KMS-11 (cell line): ENCODE data around the gene UBE2QL1.
"Not testable (repeated sequence)": the region's sequence is repeated elsewhere in the genome, so short reads cannot be mapped to it uniquely, and the experiment has no call there.

Experiments used
- H2AFZ ChIP-seq: fragments of 200-600 bp; sonication (generic); 2 replicates; pipeline ENCODE4 v1.6.1; 2016; ENCODE audit warnings: antibody characterized with exemption, mixed run types, low read depth
- H3K27ac ChIP-seq: fragments of 200-600 bp; sonication (generic); 2 replicates; pipeline ENCODE4 v1.6.1; 2016; ENCODE audit warnings: mild to moderate bottlenecking, mixed run types
- H3K27me3 ChIP-seq: fragments of 200-600 bp; sonication (generic); 2 replicates; pipeline ENCODE4 v1.6.1; 2017; ENCODE audit warnings: mild to moderate bottlenecking, low read depth, mixed run types, moderate library complexity; ENCODE audit not compliant: insufficient read depth
- H3K36me3 ChIP-seq: fragments of 200-600 bp; sonication (generic); 2 replicates; pipeline ENCODE4 v1.6.1; 2017; ENCODE audit warnings: mild to moderate bottlenecking, mixed run types; ENCODE audit not compliant: insufficient read depth
- H3K4me1 ChIP-seq: fragments of 200-600 bp; sonication (generic); 2 replicates; pipeline ENCODE4 v1.6.1; 2016; ENCODE audit warnings: mild to moderate bottlenecking, low read depth, mixed run types; ENCODE audit not compliant: poor library complexity, severe bottlenecking
- H3K4me2 ChIP-seq: fragments of 200-600 bp; sonication (generic); 2 replicates; pipeline ENCODE4 v1.7.0; 2016; ENCODE audit warnings: mild to moderate bottlenecking, mixed run types
- H3K4me3 ChIP-seq: fragments of 200-600 bp; sonication (generic); IDR thresholded peaks from 2 replicates; pipeline ENCODE4 v1.6.1; 2017; ENCODE audit warnings: low read depth, low read length, mixed read lengths; ENCODE audit not compliant: insufficient read depth
- H3K79me2 ChIP-seq: fragments of 200-600 bp; sonication (generic); 2 replicates; pipeline ENCODE4 v1.6.1; 2016; ENCODE audit warnings: low read depth, mixed run types; ENCODE audit not compliant: insufficient read depth
- H3K9ac ChIP-seq: fragments of 200-600 bp; sonication (generic); 2 replicates; pipeline ENCODE4 v1.6.1; 2016; ENCODE audit warnings: mild to moderate bottlenecking, mixed run types
- H4K20me1 ChIP-seq: fragments of 200-600 bp; sonication (generic); 2 replicates; pipeline ENCODE4 v1.6.1; 2016; ENCODE audit warnings: mild to moderate bottlenecking, mixed run types; ENCODE audit not compliant: insufficient read depth
- CTCF ChIP-seq: fragments of 200-600 bp; sonication (generic); conservative IDR thresholded peaks from 2 replicates; pipeline ENCODE4 v1.6.1; 2017; ENCODE audit warnings: low read depth, mild to moderate bottlenecking, antibody characterized with exemption, low read length, moderate library complexity, mixed read lengths

UBE2QL1 gene

GRCh38 chr5:6508931-6509330 is 60.3 kb downstream of the UBE2QL1 start:
- no peaks in the 10 kb centered on the region for H3K27me3 ChIP-seq
- H2AFZ ChIP-seq: no peak overlapping the region
- peaks cover 16% of the 10 kb centered on the region for H3K4me1 ChIP-seq
- no peak overlapping the region for H3K9ac ChIP-seq
- H4K20me1 ChIP-seq: no peaks in the 10 kb centered on the region
- H3K36me3 ChIP-seq: no peaks in the 10 kb centered on the region
- H3K79me2 ChIP-seq: no peaks in the 10 kb centered on the region
- no peak overlapping the region for H3K4me3 ChIP-seq
- TF ChIP-seq CTCF: no peak
- no peak overlapping the region for H3K27ac ChIP-seq
- no peak overlapping the region for H3K4me2 ChIP-seq

GRCh38 chr5:6510132-6510531 is 61.5 kb downstream of the UBE2QL1 start:
- H3K4me1 ChIP-seq: peaks cover 8% of the 10 kb centered on the region
- no peaks in the 10 kb centered on the region for H3K27me3 ChIP-seq
- no peaks in the 10 kb centered on the region for H4K20me1 ChIP-seq
- no peaks in the 10 kb centered on the region for H3K36me3 ChIP-seq
- no peaks in the 10 kb centered on the region for H3K79me2 ChIP-seq
- H3K27ac ChIP-seq: no peak overlapping the region
- H3K4me3 ChIP-seq: no peak overlapping the region
- TF ChIP-seq CTCF: no peak
- no peak overlapping the region for H2AFZ ChIP-seq
- H3K4me2 ChIP-seq: no peak overlapping the region
- H3K9ac ChIP-seq: no peak overlapping the region

GRCh38 chr5:6510973-6511372 is 62.3 kb downstream of the UBE2QL1 start:
- H3K27me3 ChIP-seq: no peaks in the 10 kb centered on the region
- H3K4me3 ChIP-seq: no peak overlapping the region
- H3K27ac ChIP-seq: no peak overlapping the region
- no peak overlapping the region for H2AFZ ChIP-seq
- H4K20me1 ChIP-seq: no peaks in the 10 kb centered on the region
- no peak overlapping the region for H3K9ac ChIP-seq
- H3K4me1 ChIP-seq: no peaks in the 10 kb centered on the region
- H3K4me2 ChIP-seq: no peak overlapping the region
- H3K79me2 ChIP-seq: no peaks in the 10 kb centered on the region
- no peak for TF ChIP-seq CTCF
- no peaks in the 10 kb centered on the region for H3K36me3 ChIP-seq

GRCh38 chr5:6515812-6516211 is 67.2 kb downstream of the UBE2QL1 start:
- H2AFZ ChIP-seq, H3K4me2 ChIP-seq, H3K36me3 ChIP-seq, H3K27ac ChIP-seq, H3K4me3 ChIP-seq, H4K20me1 ChIP-seq, H3K9ac ChIP-seq, H3K79me2 ChIP-seq, H3K4me1 ChIP-seq, H3K27me3 ChIP-seq: not testable (repeated sequence)

- H3K27ac ChIP-seq: no peak overlapping the region
- H3K36me3 ChIP-seq: no peaks in the 10 kb centered on the region
- H3K4me1 ChIP-seq: no peaks in the 10 kb centered on the region
- no peak overlapping the region for H3K4me2 ChIP-seq
- no peaks in the 10 kb centered on the region for H4K20me1 ChIP-seq
- no peak for TF ChIP-seq CTCF
- H3K9ac ChIP-seq: no peak overlapping the region
- H2AFZ ChIP-seq: no peak overlapping the region
- no peak overlapping the region for H3K4me3 ChIP-seq
- H3K79me2 ChIP-seq: no peaks in the 10 kb centered on the region
- H3K27me3 ChIP-seq: no peaks in the 10 kb centered on the region
Observed at GRCh38 chr5:6516823-6517222, 68.2 kb downstream of the UBE2QL1 start.
